ENCODE results near the gene BCAR3.
A peak's percentile ranks its signal among the peaks of the same experiment; 100 is the strongest.
"Not testable (repeated sequence)": the region's sequence is repeated elsewhere in the genome, so short reads cannot be mapped to it uniquely, and the experiment has no call there.

Gene BCAR3

GRCh38 chr1:93658188-93658587, 23.4 kb downstream of the BCAR3 start:
- Histone ChIP-seq H3K4me1 (ENCODE audit: insufficient read depth, poor library complexity, severe bottlenecking) (peaks cover 19% of the 10 kb centered on the region), H3K27ac (ENCODE audit: poor library complexity, severe bottlenecking) (peak overlapping the region; percentile 14), H3K27me3 (ENCODE audit: insufficient read depth, poor library complexity, severe bottlenecking) (no peaks in the 10 kb centered on the region), H3K9me3 (ENCODE audit: severe bottlenecking) (no peaks in the 10 kb centered on the region), H3K4me3 (ENCODE audit: severe bottlenecking) (no peak overlapping the region), H3K36me3 (ENCODE audit: low read depth) (peaks cover 97% of the 10 kb centered on the region)
- TF ChIP-seq CTCF (IDR thresholded peaks at IDR 0.05; ENCODE audit: poor library complexity, severe bottlenecking), result no peak
- no peak for DNase-seq (ENCODE audit: low spot score)
- peak; percentile 22; the same call in 1 of the 3 replicates for ATAC-seq (ENCODE audit: low read depth)

GRCh38 chr1:93656491-93656890, 25.1 kb downstream of the BCAR3 start:
- DNase-seq (ENCODE audit: low spot score) (no peak), ATAC-seq (ENCODE audit: low read depth) (no peak)
- Histone ChIP-seq H3K36me3 (ENCODE audit: low read depth) (peaks cover 97% of the 10 kb centered on the region), H3K27ac (ENCODE audit: poor library complexity, severe bottlenecking) (peak overlapping the region; percentile 14), H3K4me1 (ENCODE audit: insufficient read depth, poor library complexity, severe bottlenecking) (peaks cover 2% of the 10 kb centered on the region), H3K4me3 (ENCODE audit: severe bottlenecking) (no peak overlapping the region), H3K9me3 (ENCODE audit: severe bottlenecking) (no peaks in the 10 kb centered on the region), H3K27me3 (ENCODE audit: insufficient read depth, poor library complexity, severe bottlenecking) (no peaks in the 10 kb centered on the region)
- no peak for TF ChIP-seq CTCF (IDR thresholded peaks at IDR 0.05; ENCODE audit: poor library complexity, severe bottlenecking)

GRCh38 chr1:93653656-93654055, 28.0 kb downstream of the BCAR3 start:
- H3K27me3 ChIP-seq (ENCODE audit: insufficient read depth, poor library complexity, severe bottlenecking), result no peaks in the 10 kb centered on the region
- peaks cover 94% of the 10 kb centered on the region for H3K36me3 ChIP-seq (ENCODE audit: low read depth)
- DNase-seq (ENCODE audit: low spot score) (no peak), ATAC-seq (ENCODE audit: low read depth) (no peak)
- no peak overlapping the region for H3K27ac ChIP-seq (ENCODE audit: poor library complexity, severe bottlenecking)
- no peak overlapping the region for H3K4me3 ChIP-seq (ENCODE audit: severe bottlenecking)
- TF ChIP-seq CTCF (IDR thresholded peaks at IDR 0.05; ENCODE audit: poor library complexity, severe bottlenecking), result no peak
- no peaks in the 10 kb centered on the region for H3K9me3 ChIP-seq (ENCODE audit: severe bottlenecking)
- H3K4me1 ChIP-seq (ENCODE audit: insufficient read depth, poor library complexity, severe bottlenecking), result peaks cover 2% of the 10 kb centered on the region

- H3K27me3 ChIP-seq (ENCODE audit: insufficient read depth, poor library complexity, severe bottlenecking), result no peaks in the 10 kb centered on the region
- no peak for DNase-seq (ENCODE audit: low spot score)
- peaks cover 94% of the 10 kb centered on the region for H3K36me3 ChIP-seq (ENCODE audit: low read depth)
- no peak overlapping the region for H3K4me3 ChIP-seq (ENCODE audit: severe bottlenecking)
- no peak for ATAC-seq (ENCODE audit: low read depth)
- no peak for TF ChIP-seq CTCF (IDR thresholded peaks at IDR 0.05; ENCODE audit: poor library complexity, severe bottlenecking)
- H3K9me3 ChIP-seq (ENCODE audit: severe bottlenecking), result no peaks in the 10 kb centered on the region
- peaks cover 3% of the 10 kb centered on the region for H3K4me1 ChIP-seq (ENCODE audit: insufficient read depth, poor library complexity, severe bottlenecking)
- peak overlapping the region; percentile 2 for H3K27ac ChIP-seq (ENCODE audit: poor library complexity, severe bottlenecking)
Observed at GRCh38 chr1:93652323-93652949, 29.2 kb downstream of the BCAR3 start.

- TF ChIP-seq CTCF (IDR thresholded peaks at IDR 0.05; ENCODE audit: poor library complexity, severe bottlenecking), result no peak
- DNase-seq (ENCODE audit: low spot score) (no peak), ATAC-seq (ENCODE audit: low read depth) (no peak)
- Histone ChIP-seq H3K27ac (ENCODE audit: poor library complexity, severe bottlenecking) (peak overlapping the region; percentile 2), H3K9me3 (ENCODE audit: severe bottlenecking) (no peaks in the 10 kb centered on the region), H3K27me3 (ENCODE audit: insufficient read depth, poor library complexity, severe bottlenecking) (no peaks in the 10 kb centered on the region), H3K4me3 (ENCODE audit: severe bottlenecking) (no peak overlapping the region), H3K4me1 (ENCODE audit: insufficient read depth, poor library complexity, severe bottlenecking) (peaks cover 3% of the 10 kb centered on the region), H3K36me3 (ENCODE audit: low read depth) (peaks cover 94% of the 10 kb centered on the region)
Observed at GRCh38 chr1:93651695-93652094, 29.9 kb downstream of the BCAR3 start.

- ATAC-seq (ENCODE audit: low read depth); H3K27ac ChIP-seq (ENCODE audit: poor library complexity, severe bottlenecking); DNase-seq (ENCODE audit: low spot score); H3K9me3 ChIP-seq (ENCODE audit: severe bottlenecking); H3K27me3 ChIP-seq (ENCODE audit: insufficient read depth, poor library complexity, severe bottlenecking); H3K4me1 ChIP-seq (ENCODE audit: insufficient read depth, poor library complexity, severe bottlenecking); H3K4me3 ChIP-seq (ENCODE audit: severe bottlenecking): not testable (repeated sequence)
- H3K36me3 ChIP-seq (ENCODE audit: low read depth), result peaks cover 94% of the 10 kb centered on the region
Observed at GRCh38 chr1:93650159-93650558, 31.5 kb downstream of the BCAR3 start.

Data from RWPE2 (cell line).